HG03571 (cell line): ENCODE results near the gene PREP.
"Not testable (repeated sequence)": the region's sequence is repeated elsewhere in the genome, so short reads cannot be mapped to it uniquely, and the experiment has no call there.

Experiments used
- ATAC-seq: cut with Tn5 transposase; IDR thresholded peaks from one replicate; pipeline ENCODE4 v1.9.1; 2021; ENCODE audit not compliant: unreplicated experiment

PREP gene

DNA sequence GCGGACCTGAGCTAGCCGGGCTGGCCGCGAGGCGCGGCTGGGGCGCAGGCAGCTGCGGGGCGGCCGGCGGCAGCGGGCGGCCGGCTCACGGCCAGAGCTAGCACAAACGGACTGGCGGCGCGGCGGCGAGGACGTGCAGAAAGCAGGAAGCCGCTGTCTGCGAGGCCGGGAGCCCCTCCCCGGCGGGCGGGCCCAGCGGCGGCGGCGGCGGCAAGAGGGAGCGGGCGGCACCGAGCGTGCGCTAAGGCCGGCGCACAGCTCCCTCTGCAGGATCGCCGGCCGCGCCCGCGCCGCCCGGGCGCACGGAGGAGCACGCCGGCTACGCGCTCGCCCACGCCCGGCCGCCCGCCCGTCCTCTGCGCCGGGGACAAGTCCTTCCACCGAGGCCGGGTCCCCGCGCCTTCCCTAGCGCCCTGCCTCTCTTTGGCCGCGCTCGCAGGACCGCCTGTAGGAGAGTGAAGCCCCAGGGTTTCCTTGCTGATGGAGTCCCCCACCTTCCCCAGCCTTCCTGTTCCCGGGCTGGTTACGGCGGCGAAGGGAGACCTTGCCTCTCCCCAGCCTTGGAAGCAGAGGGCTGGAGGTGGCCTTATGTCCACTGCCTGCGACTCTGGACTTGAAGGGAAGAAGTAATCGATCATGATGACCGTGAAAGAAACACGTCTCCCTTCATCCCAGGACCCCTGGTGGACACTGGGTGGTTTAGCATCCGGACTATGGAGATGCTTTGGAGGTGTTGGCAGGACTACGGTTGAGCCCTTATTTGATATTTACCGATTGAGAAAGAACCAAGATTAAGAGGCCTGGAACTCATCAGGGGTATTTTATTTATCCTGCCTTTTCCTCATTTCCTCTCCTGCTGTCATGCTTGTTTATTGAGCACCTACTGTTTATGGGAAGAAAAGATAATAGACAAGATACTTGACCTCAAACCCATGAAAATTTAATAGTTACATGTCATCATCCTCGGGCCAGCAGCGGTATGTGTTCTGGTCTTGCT is at the start of gene PREP:
PREP (minus strand) TSS at position 144 of the 997 bp plus-strand sequence. CDS start 191 bp downstream, outside the sequence.
- peak; percentile 95 for ATAC-seq

DNA sequence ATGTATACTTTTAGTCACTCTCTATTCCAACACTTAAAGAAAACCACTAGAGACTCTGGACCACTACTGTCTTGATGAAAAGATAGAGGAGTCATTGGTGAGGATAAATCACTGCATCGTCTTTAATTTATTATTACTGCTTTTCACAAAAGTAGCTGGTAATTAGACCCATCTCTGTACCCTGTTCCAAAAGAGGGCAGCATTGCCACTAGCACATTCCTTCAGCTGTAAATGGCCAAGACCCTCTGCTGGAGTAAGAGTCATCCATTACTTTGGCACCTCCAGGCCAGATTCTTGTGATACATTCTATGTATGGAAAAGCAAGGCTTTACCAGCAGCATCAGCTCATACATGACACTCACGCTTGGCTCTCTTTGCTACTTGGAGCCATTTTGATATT is 49.5 kb upstream of the PREP start:
- no peak for ATAC-seq

DNA sequence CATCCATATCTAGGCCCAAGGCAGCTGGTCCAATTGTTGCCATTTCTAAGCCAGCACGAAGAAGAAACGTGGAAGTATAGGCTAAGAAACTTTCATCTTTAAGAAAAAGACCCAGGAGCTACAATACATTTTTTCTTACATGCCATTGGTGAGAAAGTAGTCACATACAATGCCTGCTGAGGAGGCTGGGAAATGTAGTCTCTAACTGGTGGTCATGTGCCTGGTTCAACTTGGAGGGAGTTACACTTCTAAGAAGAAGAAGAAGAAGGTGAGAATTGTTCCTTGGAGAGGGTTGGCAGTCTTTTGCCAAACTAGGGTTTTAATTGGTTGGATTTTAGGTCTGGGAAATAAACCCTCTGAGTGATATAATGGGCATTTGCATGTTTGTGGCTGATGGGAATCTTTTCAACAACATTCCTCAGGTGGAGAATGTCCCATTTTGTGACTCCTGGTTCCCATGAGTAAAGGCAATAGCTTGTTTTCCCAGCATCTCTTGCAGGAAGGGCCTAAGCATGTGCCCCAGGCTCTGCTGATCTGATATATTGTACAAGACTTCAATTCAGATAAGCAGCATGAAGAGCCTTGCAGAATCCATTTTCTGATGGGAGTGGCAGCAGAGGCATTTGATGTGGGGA is 47.0 kb upstream of the PREP start:
- no peak for ATAC-seq

DNA sequence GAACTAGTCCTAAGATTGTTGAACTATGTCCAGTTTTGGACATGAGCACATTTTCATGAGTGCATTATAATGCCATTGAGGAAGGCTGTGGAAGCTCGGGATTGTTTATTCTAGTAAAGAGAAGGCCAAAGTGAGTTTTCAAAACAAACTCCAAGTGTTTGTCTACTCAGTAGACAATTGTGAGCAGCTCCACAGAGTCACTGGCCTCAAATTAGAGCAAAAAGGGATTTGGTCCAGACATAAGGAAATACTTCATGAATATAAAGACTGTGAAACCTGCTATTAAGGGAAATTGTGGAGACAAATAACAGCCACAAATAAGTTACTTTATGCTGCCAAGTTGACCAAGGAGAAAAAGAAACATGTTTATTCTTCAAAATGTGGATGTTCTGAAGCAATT is 42.6 kb upstream of the PREP start:
- ATAC-seq, result no peak

DNA sequence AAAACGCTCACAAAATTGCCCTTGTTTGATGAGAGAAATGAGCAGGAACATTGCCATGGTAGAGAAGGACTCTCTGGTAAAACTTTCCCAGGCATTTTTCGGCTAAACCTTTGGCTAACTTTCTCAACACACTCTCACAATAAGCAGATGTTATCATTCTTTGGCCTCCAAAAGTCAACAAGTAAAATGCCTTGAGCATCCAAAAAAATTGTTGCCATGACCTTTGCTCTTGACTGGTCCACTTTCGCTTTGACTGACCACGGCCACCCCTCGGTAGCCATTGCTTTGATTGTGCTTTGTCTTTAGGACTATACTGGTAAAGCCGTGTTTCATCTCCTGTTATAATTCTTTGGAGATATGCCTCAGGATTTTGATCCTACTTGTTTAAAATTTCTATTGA is 41.1 kb upstream of the PREP start:
- no peak for ATAC-seq

DNA sequence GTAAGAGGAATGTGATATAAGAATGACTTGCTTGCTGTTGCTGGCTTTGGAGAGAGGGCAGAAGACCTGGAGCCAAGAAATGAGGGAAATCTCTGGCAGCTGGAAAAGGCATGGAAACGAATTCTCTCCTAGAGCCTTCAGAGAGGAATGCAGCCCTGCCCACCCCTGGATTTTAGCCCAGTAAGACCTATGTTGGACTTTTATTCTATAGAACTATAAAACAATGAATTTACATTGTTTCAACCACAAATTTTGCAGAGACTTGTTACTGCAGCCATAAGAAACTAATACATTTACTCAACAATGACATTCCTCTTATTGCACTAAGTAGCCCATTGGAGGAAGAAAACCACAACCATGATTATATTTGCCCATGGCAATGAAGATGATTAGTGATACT is 39.5 kb upstream of the PREP start:
- ATAC-seq, result no peak

DNA sequence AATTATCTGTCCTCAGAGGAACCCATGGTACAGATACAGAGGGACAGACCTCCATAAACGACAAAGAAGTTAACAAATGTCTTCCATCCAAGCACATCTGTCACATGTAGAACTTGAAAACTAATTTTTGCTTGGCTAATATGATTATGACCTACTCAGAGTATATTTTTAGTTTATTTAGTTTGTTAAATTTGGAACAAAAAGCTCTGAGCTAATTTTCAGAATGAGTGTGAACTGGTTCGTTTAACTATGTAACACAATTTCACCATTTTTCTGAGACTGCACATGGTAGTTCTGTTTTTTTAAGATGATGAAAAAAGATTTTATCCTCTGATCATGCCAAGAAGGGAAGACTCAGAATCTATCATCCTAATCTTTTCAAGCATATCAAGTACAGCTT is 34.4 kb upstream of the PREP start:
- no peak for ATAC-seq

DNA sequence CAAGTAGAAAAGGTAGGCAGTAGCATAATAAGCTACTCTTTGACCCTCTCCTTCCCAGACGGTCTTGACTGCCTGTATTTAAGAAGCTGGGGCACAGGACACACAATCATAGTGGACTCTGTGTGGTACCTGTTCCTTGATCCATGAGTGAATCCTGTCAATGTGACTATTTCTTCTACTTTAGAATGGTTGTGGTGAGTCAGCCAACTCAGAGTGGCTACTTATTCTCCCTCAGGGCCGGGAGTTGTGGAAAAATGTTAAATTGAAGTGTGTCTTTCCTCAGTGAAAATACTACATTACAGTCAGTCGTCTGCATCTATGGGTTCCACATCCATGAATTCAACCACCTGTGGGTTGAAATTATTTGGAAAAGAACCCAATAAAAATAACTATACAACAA is 30.8 kb upstream of the PREP start:
- ATAC-seq, result no peak

DNA sequence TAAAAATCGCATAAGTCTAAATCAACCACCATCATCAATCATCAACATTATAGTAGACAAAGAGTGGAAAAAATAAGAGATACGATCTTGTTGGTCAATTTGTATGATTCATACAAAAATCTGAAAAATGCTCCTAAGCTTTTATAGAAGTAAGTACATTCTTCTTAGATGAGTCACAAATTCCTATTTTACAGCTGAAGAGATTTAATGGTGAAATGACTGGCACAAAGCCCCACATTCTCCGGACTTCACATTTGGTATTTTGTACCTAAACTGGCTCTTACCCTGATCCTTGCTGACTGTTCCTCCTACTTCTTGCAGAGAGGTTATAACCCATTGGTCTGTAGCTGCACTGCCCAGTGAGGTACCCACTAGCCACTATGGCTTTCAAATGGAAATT is 29.9 kb upstream of the PREP start:
- ATAC-seq, result no peak

DNA sequence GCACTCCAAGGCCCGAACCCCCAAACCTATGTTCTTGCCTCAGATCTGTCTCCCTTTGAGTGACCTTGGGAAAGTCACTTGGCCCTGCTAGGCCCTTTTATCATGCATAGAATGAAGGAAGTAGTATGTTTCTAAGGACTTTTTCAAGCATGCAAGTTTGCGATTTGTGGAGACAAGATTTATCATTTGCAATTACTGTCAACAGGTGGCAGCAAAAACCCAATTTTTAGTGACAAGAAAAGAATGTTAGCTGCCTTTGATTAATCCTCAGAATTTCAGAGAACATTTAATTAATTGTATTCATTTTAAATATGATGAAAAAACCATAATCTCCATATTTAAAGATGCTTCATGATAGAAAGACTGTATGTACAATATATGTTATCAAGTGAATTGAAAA is 28.3 kb upstream of the PREP start:
- no peak for ATAC-seq

DNA sequence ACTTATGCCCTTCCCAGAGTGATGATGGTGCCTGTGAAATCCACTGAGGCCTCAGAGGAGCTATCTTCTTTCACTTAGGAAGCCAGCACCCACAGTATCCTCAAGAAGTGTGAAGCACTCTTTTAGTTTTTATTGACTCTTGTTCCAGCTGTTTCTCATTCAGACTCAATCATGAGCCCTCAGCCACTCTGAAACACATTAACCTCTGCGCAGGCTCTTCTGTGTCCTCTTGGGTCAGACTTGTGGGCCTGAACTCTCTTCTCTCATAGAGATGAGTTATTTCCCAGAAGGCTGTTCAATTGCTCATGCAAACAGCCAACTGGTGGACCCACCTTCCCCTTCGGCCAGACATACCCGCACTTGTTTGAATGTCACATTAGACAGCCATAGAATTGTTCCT is 27.8 kb upstream of the PREP start:
- no peak for ATAC-seq

DNA sequence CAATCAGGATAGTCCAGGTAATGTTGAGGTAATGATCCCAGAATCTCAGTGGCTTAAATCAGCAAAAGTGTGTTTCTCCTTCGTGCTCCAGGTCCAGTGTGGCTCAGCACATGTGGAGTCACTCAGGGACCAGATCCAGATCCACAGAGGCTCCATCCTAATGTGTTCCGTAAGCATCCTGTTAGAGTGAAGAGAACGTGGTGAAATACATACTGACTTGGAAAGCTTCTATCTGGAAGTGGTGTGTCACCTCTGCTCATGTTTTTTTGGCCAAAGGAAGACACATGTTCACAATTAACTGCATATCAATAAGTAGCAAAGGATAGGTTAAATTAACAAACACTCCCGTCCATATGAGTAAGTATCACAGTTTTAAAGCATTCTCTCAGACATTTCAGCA is 26.8 kb upstream of the PREP start:
- ATAC-seq, result no peak

DNA sequence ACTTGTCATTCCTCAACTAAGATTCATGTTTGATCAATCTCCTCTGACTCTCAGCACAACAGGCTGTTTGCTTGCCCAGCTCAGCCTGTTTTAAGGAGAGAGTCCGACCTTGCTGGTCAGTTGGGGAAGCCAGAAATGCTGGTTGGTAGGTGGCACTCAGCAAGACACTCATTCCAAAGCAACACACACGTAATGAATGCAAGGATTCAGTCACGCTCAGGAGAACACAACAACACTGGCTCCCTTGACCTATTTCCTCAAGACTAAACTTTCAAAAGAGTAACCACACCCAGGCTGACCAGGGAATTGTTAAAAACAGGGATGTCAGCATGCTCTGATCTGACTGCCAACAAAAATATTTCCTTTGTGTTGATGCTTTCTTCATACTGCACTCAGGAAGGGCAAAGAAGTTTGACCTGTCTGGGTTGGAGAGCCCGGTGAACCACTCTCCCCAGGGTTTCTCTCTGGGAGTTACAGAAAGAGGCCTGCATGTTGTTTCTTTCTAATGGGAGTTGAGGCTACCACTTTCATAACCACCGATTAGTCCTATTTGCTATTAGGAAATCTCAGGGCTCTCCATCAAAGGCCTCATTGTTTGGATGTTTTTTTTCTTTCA is 25.6 kb upstream of the PREP start:
- no peak for ATAC-seq

DNA sequence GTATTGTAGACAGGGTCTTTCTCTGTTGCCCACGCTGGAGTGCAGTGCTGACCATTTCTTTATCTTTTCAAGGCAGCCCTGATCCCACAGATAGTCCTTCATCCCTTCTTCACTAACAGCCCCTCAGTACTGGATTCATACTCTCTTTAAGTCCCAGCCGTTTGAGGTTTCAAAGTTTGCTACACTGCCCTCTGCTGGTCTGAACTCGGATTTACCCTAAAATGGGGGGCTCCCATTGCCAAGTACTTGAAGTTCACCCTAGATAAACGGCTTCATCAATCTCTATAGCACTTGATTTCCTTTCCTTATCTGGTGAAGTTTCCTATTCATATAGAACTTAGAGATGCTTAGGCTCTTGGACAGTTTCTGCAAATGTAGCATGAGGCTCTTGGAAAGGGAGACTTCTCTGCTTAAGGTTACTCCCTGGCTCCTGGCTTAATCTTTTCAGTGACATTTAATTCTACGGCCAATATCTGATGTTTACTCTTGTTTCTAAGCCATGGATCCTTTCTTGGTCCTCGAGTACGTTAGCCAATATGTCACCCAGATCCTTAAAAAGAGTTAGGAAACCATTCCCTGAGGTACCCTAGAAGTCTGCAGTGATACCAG is 21.4 kb upstream of the PREP start:
- ATAC-seq, result peak; percentile 53

DNA sequence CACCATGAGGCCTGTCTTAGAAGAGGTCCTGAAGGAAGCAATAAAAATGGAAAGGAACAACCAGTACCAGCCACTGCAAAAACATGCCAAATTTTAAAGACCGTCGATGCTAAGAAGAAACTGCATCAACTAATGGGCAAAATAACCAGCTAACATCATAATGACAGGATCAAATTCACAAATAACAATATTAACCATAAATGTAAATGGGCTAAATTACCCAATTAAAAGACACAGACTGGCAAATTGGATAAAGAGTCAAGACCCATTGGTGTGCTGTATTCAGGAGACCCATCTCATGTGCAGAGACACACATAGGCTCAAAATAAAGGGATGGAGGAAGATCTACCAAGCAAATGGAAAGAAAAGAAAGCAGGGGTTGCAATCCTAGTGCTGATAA is 14.1 kb upstream of the PREP start:
- ATAC-seq, result not testable (repeated sequence)

DNA sequence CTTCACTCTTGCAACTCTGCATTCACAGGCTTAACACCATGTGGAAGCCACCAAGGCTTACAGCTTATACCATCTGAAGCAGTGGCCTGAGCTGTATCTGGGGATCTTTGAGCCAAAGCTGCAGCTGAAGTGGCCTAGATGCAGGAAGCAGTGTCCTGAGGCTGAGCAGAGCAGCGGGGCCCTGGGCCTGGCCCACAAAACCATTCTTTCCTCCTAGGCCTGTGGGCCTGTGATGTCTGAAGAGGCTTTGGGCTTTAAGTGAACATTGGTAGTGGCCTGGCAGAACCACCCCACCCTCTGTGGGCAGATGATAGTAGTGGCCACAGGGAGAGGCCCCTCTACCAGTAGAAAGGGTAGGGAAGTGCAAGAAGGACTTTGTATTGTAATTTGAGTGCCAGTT is 6.9 kb upstream of the PREP start:
- no peak for ATAC-seq

DNA sequence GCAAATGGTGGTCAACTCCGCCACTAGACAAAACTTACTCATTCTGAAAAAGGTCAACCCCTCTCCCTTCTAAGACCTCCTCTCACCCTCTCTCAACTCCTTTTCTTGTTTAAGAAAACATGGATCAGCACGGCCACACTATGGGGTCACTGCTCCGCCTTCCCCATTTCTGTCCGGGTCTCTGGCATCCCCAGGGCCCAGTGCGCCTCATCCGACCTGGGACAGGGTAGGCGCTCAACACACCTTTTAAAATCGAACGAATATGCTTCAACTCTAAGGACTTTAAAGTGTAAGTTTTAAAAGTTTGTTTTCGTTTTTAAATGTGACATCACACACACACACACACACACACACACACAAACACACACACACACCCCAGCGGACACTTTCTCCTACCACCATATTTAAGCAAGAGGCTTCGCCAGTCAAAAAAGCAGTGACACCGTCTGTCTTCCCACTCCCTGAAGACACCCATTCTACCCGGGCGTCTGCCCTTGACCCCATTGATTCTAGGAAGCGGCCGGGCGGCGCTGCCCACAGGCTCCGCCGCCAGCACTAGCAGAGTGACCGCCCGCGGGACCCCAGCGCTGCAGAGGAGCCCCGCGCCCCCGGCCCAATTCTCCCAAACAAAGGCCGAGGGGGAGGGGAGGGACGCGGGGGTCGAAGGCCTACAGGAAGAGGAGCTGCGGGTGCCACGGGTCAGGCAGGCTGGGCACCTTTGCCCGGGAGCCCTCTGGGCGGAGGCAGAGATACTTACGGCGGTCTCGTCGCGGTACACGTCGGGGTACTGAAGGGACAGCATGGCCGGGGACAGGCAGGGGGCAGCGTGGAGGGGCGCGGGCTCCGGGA is 568 bp downstream of the PREP start:
- ATAC-seq, result peak; percentile 7

DNA sequence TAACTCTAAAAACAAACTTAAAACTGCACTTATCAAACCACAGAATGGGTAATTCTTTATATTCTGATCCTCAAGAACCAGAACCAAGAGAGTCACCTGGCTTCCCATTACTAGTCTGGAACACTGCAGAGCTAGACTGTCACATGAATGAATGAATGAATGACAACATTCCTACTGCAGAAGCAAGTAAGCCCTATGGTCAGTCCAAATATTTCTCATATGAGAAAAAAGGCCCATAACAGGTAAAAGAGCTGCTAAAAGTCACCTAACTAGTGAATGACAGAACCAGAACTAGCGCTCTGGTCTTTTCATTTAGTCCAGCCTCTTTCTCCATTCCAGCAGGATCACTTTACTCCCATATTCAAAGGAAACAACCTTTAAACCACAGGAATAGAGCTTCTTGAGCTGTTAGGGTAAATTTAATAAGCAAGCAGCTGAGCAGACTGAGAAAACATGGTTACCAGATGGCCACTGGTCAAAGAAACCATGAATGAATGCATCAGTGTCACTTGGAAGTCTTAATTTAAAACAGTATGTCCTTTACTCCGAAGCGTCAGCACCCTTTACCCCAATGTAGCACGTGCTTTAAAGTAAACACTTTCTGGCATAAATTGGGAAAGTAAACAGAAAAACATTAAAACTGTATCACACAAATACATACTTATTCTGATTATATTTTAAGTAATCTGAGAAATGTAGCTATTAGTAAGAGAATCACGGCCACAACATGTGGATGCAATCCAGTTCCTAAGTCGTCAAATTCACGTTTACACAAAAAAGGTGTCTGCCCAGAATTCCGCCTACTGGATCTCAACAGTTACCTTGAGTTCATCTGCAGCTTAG is 1.4 kb downstream of the PREP start:
- no peak for ATAC-seq

DNA sequence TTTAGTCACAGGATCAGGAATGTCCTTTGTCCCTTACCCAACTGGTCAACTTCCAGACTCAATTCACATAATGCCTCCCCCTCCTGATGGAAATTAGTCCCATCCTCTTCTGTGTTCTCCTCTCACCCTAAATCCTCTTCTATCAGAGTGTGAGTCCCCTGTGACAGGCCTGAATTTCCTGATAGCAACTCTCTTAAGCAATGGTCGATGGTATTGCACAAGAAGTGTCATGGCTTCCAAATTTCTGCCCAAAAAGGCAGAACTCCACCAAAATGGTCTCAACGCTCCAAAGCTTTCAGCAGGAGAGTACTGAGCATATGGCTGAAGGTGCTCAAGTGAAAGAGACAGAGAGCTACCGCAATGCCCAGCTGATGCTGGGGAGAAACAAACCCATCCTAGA is 2.4 kb downstream of the PREP start:
- ATAC-seq, result no peak

DNA sequence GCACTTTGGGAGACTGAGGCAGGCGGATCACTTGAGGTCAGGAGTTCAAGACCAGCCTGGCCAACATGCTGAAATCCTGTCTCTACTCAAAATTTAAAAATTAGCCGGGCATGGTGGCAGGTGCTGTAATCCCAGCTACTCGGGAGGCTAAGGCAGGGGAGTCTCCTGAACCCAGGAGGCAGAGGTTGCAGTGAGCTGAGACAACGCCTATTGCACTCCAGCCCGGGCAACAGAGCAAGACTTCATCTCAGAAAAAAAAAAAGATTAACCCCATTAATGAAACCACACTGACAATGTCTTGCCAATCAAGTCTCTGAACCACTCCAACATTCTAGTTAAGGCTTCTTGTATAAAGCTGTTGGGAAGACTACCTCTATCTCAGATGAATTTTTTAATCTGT is 4.0 kb downstream of the PREP start:
- no peak for ATAC-seq
